Caco-2 (cell line): ENCODE data around the gene SAP130. TPM values are rescaled to one million over a fixed set of nuclear protein-coding genes. Genes with fewer than 3 reads are reported as not detected.

Experiments
- BruUV-seq: library from RNA; stranded (reverse); fragments of 400-500 nt; replicated peaks from 2 replicates; lab custom pipeline; 2021; lab: Mats Ljungman, UMichigan
- CTCF ChIA-PET: fragments of 300-600 bp; sonication (Branson Sonifier 250); formaldehyde crosslinking; loops from one replicate; lab custom pipeline; 2022; ENCODE audit warnings: antibody characterized with exemption; lab: Charles Lee
- POLR2A ChIA-PET: fragments of 300-600 bp; sonication (Branson Sonifier 250); formaldehyde crosslinking; loops from one replicate; lab custom pipeline; 2022; ENCODE audit warnings: antibody characterized with exemption; lab: Charles Lee
- DNase-seq, 2 experiments: peaks; one replicate each; pipeline versions ENCODE4 v3.0.0 to v3.0.0-alpha.2; 2020 to 2022
- H3K27me3 ChIP-seq: replicated peaks from 2 replicates; pipeline ENCODE4 v1.6.0; 2011; ENCODE audit warnings: low read length; ENCODE audit not compliant: control insufficient read depth, insufficient read depth
- H3K36me3 ChIP-seq: 2 replicates; pipeline ENCODE4 v1.5.1; 2011; ENCODE audit warnings: low read length; ENCODE audit not compliant: control insufficient read depth, insufficient read depth
- H3K4me1 ChIP-seq: fragments of 250-450 bp; sonication (Bioruptor Pico); 2 replicates; pipeline ENCODE4 v1.5.1; 2020; ENCODE audit warnings: mild to moderate bottlenecking
- H3K4me3 ChIP-seq: 2 replicates; pipeline ENCODE4 v1.5.1; 2011; ENCODE audit warnings: low read depth, mild to moderate bottlenecking, control low read depth, low read length
- H3K9me3 ChIP-seq: fragments of 250-450 bp; sonication (Bioruptor Pico); 2 replicates; pipeline ENCODE4 v1.5.1; 2020; ENCODE audit warnings: mild to moderate bottlenecking, moderate library complexity
- H3K27ac Mint-ChIP-seq: one replicate; pipeline ENCODE4 v1.8.0; 2022; ENCODE audit warnings: mixed read lengths; ENCODE audit not compliant: unreplicated experiment
- H3K27me3 Mint-ChIP-seq: one replicate; pipeline ENCODE4 v1.8.0; 2022; ENCODE audit warnings: mixed read lengths; ENCODE audit not compliant: insufficient read depth, unreplicated experiment
- H3K36me3 Mint-ChIP-seq: one replicate; pipeline ENCODE4 v1.8.0; 2022; ENCODE audit warnings: mild to moderate bottlenecking, mixed read lengths; ENCODE audit not compliant: insufficient read depth, unreplicated experiment
- H3K4me1 Mint-ChIP-seq: one replicate; pipeline ENCODE4 v1.8.0; 2022; ENCODE audit warnings: low read depth, mixed read lengths; ENCODE audit not compliant: unreplicated experiment
- H3K4me3 Mint-ChIP-seq: one replicate; pipeline ENCODE4 v1.8.0; 2022; ENCODE audit warnings: mild to moderate bottlenecking, moderate library complexity, mixed read lengths; ENCODE audit not compliant: unreplicated experiment
- H3K9me3 Mint-ChIP-seq: one replicate; pipeline ENCODE4 v1.8.0; 2022; ENCODE audit warnings: mixed read lengths; ENCODE audit not compliant: unreplicated experiment
- intact Hi-C: fragments of 100-400 bp; cut with micrococcal nuclease; formaldehyde crosslinking; loops from one replicate; pipeline ENCODE4 v1.10.0; 2022; ENCODE audit not compliant: unreplicated experiment
- total RNA-seq: library from RNA; stranded (reverse); gene quantifications from 2 replicates; pipeline ENCODE4 v1.2.3, GENCODE V29; 2022
- TF ChIP-seq, protein P1 (sequence below), 2 experiments: fragments of 200-600 bp in 1 of 2; IDR thresholded peaks; 1 replicate in 1 of 2; 2 replicates in 1 of 2; pipeline versions ENCODE4 v1.5.1 to v1.8.0; 2011 to 2022; ENCODE audit warnings: antibody characterized with exemption in 1 of 2, control low read depth in 1 of 2, inconsistent platforms in 1 of 2, low read depth in 1 of 2, low read length in 1 of 2, mild to moderate bottlenecking in 1 of 2, moderate library complexity in 1 of 2; ENCODE audit not compliant: insufficient read depth in 1 of 2, severe bottlenecking in 1 of 2, unreplicated experiment in 1 of 2

The SAP130 gene
- total RNA-seq, 1 experiment from 2014 or later = 43.3 TPM

DNA sequence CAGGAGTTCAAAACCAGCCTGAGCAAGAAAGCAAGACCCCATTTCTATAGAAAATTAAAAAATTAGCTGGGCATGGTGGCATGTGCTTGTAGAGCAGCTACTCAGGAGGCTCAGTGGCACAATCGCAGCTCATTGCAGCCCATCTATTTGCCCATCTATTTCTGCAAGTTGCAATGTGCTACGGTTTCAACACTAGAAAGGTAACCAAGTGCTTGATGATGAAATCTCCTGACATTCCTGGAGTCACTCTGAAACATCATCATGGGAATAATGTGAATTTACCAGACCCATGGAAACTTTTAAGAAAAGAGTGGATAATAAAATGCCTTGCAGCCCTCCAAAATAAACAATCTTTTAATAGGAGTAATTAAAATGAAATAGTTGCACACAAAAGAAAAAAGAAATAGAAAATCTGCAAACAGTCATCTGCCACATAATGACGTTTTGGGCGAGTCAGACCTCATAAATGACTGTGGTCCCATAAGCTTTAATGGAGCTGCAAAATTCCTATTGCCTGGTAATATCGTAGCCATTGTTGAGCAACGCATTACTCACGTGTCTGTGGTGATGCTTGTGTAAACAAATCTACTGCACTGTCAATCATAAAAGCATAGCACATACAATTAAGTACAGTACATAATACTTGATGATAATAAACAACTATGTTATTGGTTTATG lies 95.5 kb downstream of the SAP130 start:
- ChIA-PET CTCF (no interaction called here), POLR2A (no interaction called here)
- Mint-ChIP-seq H3K4me1 (peaks cover 6% of the 10 kb centered on the region), H3K36me3 (no peaks in the 10 kb centered on the region), H3K4me3 (no peak overlapping the region), H3K9me3 (no peaks in the 10 kb centered on the region), H3K27ac (no peak overlapping the region), H3K27me3 (no peaks in the 10 kb centered on the region)
- Histone ChIP-seq H3K9me3 (no peaks in the 10 kb centered on the region), H3K36me3 (no peaks in the 10 kb centered on the region), H3K27me3 (no peaks in the 10 kb centered on the region), H3K4me3 (no peak overlapping the region), H3K4me1 (peaks cover 4% of the 10 kb centered on the region; the same call in 1 of the 2 replicates)
- BruUV-seq = no TSS peak
- TF ChIP-seq, protein P1, sequence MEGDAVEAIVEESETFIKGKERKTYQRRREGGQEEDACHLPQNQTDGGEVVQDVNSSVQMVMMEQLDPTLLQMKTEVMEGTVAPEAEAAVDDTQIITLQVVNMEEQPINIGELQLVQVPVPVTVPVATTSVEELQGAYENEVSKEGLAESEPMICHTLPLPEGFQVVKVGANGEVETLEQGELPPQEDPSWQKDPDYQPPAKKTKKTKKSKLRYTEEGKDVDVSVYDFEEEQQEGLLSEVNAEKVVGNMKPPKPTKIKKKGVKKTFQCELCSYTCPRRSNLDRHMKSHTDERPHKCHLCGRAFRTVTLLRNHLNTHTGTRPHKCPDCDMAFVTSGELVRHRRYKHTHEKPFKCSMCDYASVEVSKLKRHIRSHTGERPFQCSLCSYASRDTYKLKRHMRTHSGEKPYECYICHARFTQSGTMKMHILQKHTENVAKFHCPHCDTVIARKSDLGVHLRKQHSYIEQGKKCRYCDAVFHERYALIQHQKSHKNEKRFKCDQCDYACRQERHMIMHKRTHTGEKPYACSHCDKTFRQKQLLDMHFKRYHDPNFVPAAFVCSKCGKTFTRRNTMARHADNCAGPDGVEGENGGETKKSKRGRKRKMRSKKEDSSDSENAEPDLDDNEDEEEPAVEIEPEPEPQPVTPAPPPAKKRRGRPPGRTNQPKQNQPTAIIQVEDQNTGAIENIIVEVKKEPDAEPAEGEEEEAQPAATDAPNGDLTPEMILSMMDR (IDR thresholded peaks at IDR 0.05; ENCODE audit: insufficient read depth in 1 of 2, low read depth in 1 of 2, low read length in 1 of 2, severe bottlenecking in 1 of 2, unreplicated experiment in 1 of 2) = no peak
- intact Hi-C loops = no loop called here
- peak in 1 of 2 experiments; percentile 47 for DNase-seq

- TF ChIP-seq, protein P1 (IDR thresholded peaks at IDR 0.05; ENCODE audit: insufficient read depth in 1 of 2, low read depth in 1 of 2, low read length in 1 of 2, severe bottlenecking in 1 of 2, unreplicated experiment in 1 of 2) = no peak
- intact Hi-C loops = no loop called here
- Mint-ChIP-seq H3K4me3 (no peak overlapping the region), H3K36me3 (no peaks in the 10 kb centered on the region), H3K27ac (no peak overlapping the region), H3K4me1 (peaks cover 6% of the 10 kb centered on the region), H3K27me3 (no peaks in the 10 kb centered on the region), H3K9me3 (no peaks in the 10 kb centered on the region)
- H3K9me3 ChIP-seq = no peaks in the 10 kb centered on the region
- no peak for DNase-seq
- no peaks in the 10 kb centered on the region for H3K36me3 ChIP-seq
- no TSS peak for BruUV-seq
- CTCF ChIA-PET = interaction anchor here (0.6 kb wide), 1 partner anchor 171 kb away, joined by 4 read pairs; no protein-coding TSS in a partner anchor
- peaks cover 7% of the 10 kb centered on the region; the same call in 1 of the 2 replicates for H3K4me1 ChIP-seq
- no peak overlapping the region for H3K4me3 ChIP-seq
- H3K27me3 ChIP-seq = no peaks in the 10 kb centered on the region
- POLR2A ChIA-PET = no interaction called here
These were observed 98.4 kb downstream of the SAP130 start for GRCh38 chr2:127929449-127929848.

- Histone ChIP-seq H3K9me3 (no peaks in the 10 kb centered on the region), H3K4me1 (peaks cover 11% of the 10 kb centered on the region), H3K36me3 (no peaks in the 10 kb centered on the region), H3K27me3 (no peaks in the 10 kb centered on the region), H3K4me3 (no peak overlapping the region)
- no peaks in the 10 kb centered on the region for H3K36me3 Mint-ChIP-seq
- H3K27ac Mint-ChIP-seq = no peak overlapping the region
- H3K27me3 Mint-ChIP-seq = no peaks in the 10 kb centered on the region
- intact Hi-C loops = no loop called here
- DNase-seq = no peak
- TF ChIP-seq, protein P1 (IDR thresholded peaks at IDR 0.05; ENCODE audit: insufficient read depth in 1 of 2, low read depth in 1 of 2, low read length in 1 of 2, severe bottlenecking in 1 of 2, unreplicated experiment in 1 of 2) = no peak
- POLR2A ChIA-PET = interaction anchor here (0.7 kb wide), 1 partner anchor 13 kb away, joined by 13 read pairs; no protein-coding TSS in a partner anchor
- no peaks in the 10 kb centered on the region for H3K9me3 Mint-ChIP-seq
- CTCF ChIA-PET = no interaction called here
- no peak overlapping the region for H3K4me3 Mint-ChIP-seq
- peaks cover 6% of the 10 kb centered on the region for H3K4me1 Mint-ChIP-seq
- BruUV-seq = no TSS peak
These were observed 100.5 kb downstream of the SAP130 start for GRCh38 chr2:127927384-127927783.
